Limb (tissue), 2 donors: ENCODE measurements around the gene DCC.

Experiments used
- DNase-seq, 2 donors: peaks; one replicate each; pipeline ENCODE4 v3.0.0-alpha.2; 2016; ENCODE audit errors: extremely low spot score in 2 of 2

Gene DCC, protein sequence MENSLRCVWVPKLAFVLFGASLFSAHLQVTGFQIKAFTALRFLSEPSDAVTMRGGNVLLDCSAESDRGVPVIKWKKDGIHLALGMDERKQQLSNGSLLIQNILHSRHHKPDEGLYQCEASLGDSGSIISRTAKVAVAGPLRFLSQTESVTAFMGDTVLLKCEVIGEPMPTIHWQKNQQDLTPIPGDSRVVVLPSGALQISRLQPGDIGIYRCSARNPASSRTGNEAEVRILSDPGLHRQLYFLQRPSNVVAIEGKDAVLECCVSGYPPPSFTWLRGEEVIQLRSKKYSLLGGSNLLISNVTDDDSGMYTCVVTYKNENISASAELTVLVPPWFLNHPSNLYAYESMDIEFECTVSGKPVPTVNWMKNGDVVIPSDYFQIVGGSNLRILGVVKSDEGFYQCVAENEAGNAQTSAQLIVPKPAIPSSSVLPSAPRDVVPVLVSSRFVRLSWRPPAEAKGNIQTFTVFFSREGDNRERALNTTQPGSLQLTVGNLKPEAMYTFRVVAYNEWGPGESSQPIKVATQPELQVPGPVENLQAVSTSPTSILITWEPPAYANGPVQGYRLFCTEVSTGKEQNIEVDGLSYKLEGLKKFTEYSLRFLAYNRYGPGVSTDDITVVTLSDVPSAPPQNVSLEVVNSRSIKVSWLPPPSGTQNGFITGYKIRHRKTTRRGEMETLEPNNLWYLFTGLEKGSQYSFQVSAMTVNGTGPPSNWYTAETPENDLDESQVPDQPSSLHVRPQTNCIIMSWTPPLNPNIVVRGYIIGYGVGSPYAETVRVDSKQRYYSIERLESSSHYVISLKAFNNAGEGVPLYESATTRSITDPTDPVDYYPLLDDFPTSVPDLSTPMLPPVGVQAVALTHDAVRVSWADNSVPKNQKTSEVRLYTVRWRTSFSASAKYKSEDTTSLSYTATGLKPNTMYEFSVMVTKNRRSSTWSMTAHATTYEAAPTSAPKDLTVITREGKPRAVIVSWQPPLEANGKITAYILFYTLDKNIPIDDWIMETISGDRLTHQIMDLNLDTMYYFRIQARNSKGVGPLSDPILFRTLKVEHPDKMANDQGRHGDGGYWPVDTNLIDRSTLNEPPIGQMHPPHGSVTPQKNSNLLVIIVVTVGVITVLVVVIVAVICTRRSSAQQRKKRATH (N-terminal part only)

DNA sequence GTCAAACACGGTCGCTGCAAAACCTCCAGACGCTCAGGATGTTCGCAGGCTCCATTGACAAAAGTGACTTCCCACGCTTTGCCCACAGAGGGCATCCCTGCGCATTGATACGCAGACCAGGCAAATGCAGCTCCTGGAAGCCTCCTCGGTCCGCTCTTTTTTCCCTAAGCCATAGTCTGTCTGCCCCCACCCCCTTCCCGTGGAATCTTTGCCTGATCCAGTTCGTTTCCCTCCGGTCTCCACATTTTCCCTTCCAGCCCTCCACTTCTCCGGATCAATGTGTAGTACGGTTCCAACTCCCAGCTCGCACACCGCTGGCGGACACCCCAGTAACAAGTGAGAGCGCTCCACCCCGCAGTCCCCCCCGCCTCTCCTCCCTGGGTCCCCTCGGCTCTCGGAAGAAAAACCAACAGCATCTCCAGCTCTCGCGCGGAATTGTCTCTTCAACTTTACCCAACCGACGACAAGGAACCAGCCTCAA is at the start of gene DCC:
Gene DCC, plus strand, starts transcription at position 307 of the 481 bp plus-strand sequence. CDS start 591 bp downstream, outside the sequence.
- peak; percentile 49 to 76 for DNase-seq

DNA sequence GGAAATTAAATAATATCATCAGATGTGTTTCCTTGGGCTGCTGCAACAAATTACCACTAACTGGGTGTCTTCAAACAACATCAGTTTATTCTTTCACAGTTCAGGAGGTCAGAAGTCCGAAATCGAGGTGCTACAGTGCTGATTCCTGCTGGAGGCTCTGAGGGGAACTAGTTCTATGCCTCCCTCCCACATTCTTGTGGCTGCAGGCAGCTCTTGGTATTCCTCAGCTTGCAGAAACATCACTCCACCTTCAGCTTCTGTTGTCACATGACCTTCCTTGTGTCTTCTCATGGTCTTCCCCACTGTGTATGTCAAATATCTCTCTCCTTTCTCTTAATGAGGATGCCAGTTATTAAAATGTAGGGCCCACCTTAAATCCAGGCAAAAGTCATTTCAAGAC is 29.3 kb upstream of the DCC start:
- DNase-seq, result no peak

DNA sequence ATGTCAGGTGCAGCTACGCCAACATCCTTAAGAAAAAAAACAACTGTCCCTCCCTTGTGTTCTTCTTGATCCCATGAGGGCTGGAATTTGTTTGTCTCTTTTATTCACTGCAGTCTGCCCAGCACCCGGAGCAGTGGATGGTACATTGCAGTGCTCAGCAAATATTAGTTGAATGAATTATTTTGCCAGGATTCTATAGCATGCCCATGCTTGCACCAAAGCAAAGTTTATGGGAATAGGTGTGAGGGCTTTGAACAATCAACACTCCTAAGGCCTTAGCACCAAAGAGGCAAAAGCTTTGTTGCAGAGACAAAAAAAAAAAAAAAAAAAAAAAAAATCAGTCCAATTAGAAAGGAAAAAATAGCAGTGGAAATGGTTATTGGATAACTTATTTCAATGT is 28.7 kb upstream of the DCC start:
- DNase-seq, result no peak

DNA sequence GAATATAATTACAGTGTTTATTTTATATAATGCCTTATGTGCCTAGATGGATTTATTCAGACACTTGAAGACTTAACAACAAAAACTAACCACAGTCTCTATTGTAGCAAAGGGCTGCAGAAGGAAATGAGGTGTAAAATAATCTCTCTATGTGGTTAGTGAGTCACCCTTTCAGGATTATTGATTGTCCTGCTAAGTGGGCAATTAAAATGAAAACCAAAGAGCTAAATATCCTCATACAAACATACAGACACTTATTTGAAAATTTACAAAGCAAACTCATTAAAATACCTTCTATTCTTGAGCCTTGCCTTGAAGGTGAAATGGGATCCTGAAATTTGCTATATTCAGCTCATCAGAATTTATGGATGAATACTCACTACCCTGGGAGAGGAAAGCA is 27.7 kb upstream of the DCC start:
- no peak for DNase-seq

DNA sequence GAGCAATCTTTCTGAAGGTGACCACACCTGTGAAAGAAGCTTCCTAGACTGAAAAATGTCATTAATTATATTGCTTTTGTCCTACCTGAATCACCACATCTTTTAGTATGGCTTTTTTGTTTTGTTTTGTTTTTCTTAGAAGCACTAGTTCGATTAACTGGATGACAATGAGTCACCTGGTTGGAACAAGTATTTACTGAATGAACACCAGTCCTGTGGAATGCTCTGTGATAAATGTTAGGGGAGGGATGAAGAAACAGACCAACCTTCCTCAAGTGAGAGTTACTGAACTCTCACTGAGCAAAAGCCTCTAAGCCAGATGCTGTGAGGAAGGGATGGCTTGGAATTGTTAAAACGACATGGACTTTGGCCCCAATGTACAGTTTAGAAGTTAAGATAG is 26.8 kb upstream of the DCC start:
- DNase-seq, result no peak

DNA sequence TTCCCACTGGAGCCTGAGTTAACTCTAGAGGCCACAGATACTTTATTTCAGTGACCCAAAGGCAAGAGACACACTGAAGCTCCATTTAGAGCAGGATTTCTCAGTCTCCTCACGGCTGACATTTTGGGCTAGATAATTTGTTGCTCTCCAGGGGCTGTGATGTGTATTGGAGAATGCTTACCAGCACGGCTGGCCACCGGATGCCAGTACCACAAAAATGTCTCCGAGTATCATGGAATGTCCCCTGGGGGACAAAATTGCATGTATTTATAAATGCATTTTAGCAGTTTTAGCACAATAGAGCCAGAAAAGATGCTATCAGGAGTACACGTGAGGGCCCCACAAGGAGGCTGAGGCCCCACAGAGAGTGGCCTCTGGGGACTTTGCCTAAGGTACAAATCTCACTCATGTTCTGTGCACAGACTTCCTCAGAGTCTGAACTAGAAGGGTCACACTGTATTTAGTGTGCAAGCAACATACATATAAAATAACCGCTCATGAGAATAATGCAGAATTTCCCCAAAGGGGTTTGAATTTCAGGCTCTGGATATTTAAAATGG is 20.5 kb upstream of the DCC start:
- no peak for DNase-seq

DNA sequence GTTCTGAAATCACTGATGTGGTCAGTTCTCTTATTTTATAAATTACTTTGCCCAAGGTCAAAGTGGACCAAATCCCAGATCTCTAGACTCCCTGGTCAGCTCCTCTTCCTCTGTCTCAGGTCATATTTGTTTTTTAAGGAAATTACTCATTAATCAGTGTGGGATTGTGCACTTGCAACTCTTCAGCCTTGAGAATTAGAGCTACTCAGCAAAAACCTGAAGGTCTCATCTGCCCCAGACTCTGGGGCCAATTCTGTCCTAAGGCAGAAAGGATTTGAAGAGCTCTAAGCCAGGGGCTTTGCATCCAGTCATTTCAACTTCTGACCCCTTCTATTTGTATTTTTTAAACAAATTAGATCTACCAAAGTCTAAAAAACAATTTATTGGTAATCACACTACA is 17.7 kb upstream of the DCC start:
- DNase-seq, result no peak

DNA sequence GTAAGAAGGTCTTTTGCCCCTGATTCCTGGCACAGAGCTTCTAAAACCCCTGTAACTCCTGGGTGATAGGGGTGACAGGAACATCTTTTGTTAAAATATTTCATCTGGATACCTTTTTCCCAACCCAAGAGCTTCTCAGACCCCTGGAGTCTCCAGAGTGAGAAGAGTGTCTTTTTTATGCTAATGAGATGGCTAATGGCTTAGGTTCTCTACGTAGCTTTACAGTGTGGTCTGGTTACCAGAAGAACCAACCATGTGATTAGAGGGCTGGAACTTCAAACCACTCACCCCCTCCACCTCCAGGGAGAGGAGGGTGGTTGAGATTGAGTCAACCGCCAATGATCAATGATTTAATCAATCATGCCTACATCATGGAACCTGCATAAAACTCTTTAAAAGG is 16.2 kb upstream of the DCC start:
- no peak for DNase-seq

DNA sequence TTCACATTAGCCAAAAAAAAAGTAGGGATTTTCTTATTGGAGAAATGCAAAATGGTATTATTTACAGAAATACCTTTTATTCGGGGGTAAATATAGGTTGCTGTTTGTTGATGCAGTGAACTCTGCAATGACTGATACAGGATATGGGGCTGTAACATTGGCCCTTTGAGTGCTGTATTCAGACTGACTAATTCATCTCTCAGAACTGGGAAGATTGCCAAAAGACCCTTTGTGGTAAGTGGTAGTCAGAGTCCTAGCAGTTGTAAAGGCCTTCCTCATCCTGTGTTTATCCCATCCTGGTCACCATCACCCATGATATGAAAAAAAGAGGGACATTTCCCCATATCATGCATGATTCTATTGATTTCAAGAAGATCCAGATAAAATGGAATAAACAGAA is 14.0 kb upstream of the DCC start:
- DNase-seq, result no peak

DNA sequence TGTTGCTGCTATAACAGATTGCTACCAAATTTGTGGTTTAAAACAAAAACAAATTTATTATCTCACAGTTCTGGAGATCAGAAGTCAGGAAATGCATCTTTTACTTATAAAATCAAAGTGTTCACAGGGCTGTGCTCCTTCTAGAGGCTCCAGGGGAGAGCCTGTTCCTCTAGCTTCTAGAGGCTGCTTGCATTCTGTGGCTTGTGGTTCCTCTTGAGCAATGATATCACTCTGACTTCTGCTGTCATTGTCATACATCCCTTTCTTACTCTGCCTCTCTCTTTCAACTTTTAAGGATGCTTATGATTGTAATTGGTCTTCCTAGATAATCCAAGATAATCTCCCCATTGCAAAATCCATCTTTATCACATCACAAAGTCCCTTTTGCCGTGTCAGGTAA is 6.1 kb upstream of the DCC start:
- no peak for DNase-seq

DNA sequence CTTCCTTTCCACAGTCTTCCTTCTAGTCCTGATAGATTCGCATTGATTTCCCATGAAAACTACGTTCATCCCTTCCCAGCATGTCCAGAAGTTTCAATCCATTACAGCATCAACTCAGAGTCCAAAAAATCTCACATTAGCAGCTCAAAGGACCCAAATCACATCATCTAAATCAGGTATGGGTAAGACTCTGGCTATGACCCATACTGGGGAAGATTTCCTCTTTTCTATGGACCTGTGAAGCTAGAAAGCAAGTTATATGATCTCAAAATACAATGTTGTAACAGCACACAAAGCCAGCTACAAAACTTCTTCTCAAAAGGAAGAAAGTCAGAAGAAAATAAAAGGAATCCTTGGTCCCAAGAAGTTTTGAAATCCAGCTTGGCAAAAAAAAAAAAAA is 5.7 kb upstream of the DCC start:
- no peak for DNase-seq

DNA sequence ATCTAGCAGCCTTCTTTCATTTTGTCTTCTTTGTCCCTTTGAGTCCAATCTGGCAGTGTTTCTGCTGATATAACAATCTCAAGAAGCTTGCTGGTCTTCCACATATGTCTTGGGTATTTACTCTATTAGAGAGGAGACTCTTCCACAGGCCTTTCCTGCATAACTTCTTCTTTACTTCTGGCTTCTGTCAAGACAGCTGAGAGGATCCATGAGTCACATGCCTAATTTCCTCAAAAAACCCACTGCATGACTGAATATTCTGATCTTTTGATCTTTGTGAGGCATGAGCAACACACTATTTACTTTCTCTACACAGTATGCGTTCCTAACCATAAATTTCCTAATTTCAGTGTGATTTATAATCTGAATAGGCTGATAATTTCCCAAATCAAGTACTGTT is 5.1 kb upstream of the DCC start:
- DNase-seq, result no peak

DNA sequence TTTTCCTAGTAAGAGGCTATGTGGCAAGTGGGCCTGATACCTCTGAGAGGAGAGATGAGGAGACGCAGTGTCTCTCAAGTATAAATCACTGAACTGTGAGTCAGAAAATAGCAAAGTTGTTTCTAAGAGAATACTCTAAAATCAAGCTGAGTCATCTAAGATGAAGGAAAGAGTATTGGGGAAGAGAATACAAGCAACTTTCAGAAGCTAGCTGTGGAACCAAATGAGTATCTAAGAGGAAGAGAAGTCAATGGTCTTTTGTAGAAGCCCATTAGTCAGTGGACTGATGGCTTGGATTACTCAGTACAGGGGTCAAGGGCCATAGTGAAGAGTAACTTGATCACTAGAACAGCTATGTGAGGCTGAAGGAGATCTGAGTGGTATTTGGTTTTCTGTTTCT is 2.7 kb upstream of the DCC start:
- DNase-seq, result no peak

DNA sequence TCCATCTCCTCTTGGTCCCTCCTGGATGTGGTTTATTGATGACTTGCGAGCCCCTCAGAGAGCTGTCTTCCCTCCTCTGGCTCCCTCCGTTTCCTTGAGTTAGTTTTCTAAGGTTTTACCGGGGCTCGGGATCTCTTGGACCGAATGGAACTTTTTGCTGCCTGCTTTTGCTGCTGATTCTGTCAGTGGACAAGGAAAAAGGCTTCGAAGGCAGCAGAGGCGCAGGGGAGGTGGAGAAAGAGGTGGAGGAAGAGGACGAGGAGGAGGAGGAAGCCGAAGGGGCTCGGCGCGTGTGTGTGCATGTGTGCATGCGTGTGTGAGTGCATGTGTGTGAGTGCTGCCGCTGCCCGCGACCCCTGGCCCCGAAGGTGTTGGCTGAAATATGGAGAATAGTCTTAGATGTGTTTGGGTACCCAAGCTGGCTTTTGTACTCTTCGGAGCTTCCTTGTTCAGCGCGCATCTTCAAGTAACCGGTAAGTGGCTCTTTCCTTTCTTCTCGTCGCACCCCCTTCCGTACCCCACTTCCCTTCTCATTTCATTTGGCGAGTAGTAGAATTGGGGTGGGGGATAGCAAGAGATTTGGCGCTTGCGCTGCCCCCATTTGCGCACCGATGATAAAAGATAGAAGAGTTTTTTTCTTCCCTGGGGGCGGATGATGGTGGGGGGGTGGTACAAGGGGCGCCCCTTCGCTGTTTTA is 557 bp downstream of the DCC start:
- peak in 1 of 2 donors; percentile 50 for DNase-seq

DNA sequence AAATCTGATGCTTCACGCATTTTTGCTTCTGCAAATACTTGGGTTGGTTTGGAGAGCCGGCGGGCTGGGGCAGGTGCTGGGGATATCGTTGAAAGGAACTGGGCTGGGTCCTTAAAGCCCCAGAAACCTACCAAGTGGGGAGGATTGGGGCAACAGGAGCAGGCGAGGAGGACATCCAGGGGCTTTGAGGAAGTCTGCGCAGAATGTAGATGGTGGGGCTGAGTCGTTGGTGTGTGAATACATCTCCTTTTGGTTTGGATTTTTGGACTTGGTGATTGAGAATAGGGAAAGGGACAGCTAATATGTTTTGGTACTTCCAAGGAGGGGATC is 1.1 kb downstream of the DCC start:
- peak in 1 of 2 donors; percentile 34 for DNase-seq

DNA sequence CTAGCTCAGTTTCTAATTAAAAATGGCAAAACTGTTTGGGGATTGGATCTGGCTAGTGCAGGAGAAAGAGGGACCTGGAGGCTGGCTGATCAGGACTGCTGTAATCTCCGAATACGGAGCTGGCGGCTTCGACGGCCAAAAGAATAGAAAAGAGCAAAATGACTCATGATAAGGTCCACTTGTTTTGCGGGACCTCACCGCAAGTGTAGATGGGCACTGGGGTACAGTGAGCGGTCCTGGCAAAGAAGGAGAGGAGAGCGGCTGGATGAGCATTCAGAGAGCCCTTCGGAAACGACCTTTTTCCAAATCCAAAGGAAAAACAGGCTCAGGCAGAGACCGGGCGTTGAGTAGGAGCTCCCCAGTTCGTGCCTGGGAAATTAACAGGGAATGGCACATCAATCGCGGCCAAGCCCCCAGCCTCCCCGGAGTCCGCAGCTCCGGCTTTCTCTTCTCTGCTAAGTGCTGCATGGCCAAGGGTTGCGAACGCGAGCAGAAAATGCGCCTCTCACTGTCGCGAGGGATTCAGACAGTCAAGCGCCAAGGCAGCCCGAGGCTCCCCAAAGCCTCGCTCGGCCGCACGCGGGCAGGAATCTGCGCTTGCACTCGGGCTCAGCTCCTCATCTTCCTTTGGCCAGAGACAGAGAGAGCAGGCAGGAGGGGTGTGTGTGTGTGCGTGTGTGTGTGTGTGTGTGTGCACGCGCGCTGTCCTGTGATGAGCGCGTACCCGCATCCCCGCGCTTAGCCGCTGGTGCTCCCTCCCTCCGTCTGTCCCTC is 1.8 kb downstream of the DCC start:
- peak in 1 of 2 donors; percentile 77 for DNase-seq

DNA sequence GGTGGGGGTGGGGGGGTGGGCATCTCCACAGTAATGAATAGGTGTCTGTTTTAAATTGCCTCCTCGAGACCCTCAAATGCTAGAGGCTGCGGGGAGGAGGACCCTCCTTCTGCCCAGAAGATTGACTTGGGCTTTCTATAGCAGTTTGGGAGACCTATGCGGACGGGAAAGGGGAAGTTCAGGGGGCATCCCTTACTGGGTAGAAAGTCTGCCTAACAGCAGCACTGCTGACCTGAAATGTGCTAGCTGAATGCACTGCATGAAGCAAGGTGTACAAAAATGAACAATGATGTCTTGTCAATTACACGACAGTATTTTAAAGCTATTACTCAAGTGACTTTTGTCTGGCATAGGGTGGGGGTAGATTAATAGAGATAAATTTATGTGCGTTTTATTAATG is 2.5 kb downstream of the DCC start:
- DNase-seq, result no peak

DNA sequence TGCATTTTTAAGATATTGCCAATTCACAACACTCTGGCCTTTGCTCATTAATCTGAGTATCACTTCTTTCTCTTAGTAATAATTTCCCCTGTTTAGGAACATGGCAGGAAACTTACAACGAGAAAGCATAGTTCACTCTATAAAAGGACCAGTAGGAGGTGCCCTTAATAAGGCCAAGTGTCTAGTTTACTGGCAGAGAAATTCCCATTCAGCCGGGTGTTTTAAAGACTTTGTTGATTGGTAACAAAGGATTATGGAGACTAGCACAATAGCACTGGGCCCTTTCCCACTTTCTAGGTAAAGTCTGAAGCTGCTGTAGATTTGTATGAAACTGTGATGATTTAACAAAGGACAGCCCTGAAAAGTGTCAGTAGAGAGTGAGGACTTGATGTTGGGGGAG is 3.1 kb downstream of the DCC start:
- no peak for DNase-seq

DNA sequence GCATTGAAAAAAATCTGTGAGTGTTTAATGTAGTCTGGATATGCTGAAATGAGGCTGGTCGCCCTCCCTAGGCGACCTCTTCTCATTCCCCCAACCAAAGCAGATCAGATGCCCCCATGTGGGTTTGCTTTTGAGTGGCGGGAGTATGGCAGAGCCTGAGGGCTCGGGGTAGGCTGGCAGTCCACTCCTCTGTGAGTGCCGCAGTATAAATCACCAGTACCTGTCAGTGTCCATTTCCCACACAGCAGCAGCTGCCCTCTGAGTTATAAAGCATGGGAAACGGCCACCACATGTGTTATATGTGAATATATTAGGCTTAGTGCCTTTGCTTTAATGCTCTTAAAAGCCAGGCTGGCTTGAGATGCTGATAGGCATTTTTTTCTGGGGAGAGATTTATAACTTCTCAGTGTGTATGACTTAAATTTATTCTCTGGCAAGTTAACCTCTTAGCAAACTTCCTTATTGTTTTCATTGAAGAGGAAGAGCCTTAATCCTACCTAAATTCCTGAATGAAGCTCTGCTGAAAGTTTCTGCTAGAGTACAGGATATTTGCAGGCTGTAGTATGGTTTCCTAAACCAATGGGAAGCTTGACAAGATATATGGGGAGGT is 3.8 kb downstream of the DCC start:
- DNase-seq, result peak in 1 of 2 donors; percentile 38

DNA sequence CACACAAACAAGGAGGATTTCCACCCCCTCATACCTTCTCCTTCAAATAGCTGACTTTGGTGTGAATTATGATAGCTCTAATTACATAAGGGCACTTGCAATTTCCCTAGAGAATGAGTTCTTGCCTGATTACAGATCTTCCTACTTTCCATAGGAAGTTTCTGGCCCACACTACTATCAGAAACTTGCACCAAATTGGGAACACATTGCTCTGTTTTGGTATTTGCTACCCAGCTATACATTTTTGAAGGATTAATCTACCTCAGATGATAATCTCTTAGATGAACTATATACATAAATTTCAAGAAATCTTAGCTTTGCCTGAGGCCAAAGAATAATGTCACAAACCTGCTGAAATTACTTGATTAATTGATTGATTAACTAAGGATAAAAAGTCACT is 4.9 kb downstream of the DCC start:
- no peak for DNase-seq
